Activated CD4-positive, alpha-beta T cell treated with anti-CD3 and anti-CD28 coated beads, Interleukin-2, Interleukin-4, amounts not matched to agents 100 ng/mL and 50 ng/mL, durations not matched to agents 16 hours and 8 hours (primary cell): ENCODE data around the gene DMXL1.
"Not testable (repeated sequence)": the region's sequence is repeated elsewhere in the genome, so short reads cannot be mapped to it uniquely, and the experiment has no call there.

Experiments used
- DNase-seq: peaks from one replicate; pipeline ENCODE4 v3.0.0-alpha.2; 2020; ENCODE audit warnings: low spot score

Gene DMXL1

GRCh38 chr5:119063579-119064379 lies 7.1 kb upstream of the DMXL1 start:
- peak; percentile 69 for DNase-seq

GRCh38 chr5:119067450-119067849 lies 3.4 kb upstream of the DMXL1 start:
- no peak for DNase-seq

GRCh38 chr5:119070578-119070827 lies 384 bp upstream of the DMXL1 start:
- no peak for DNase-seq

- no peak for DNase-seq
Measured at GRCh38 chr5:119071561-119071995, 691 bp downstream of the DMXL1 start.

GRCh38 chr5:119072496-119072895 lies 1.6 kb downstream of the DMXL1 start:
- no peak for DNase-seq

- DNase-seq, result not testable (repeated sequence)
Measured at GRCh38 chr5:119073746-119074337, 3.0 kb downstream of the DMXL1 start.

- DNase-seq, result peak; percentile 48
Measured at GRCh38 chr5:119074419-119074818, 3.5 kb downstream of the DMXL1 start.

GRCh38 chr5:119075269-119075668 lies 4.4 kb downstream of the DMXL1 start:
- not testable (repeated sequence) for DNase-seq

GRCh38 chr5:119076080-119076479 lies 5.2 kb downstream of the DMXL1 start:
- no peak for DNase-seq

- DNase-seq, result no peak
Measured at GRCh38 chr5:119077444-119077843, 6.6 kb downstream of the DMXL1 start.

- DNase-seq, result no peak
Measured at GRCh38 chr5:119078071-119078846, 7.4 kb downstream of the DMXL1 start.

GRCh38 chr5:119078861-119079260 lies 8.0 kb downstream of the DMXL1 start:
- no peak for DNase-seq

- peak; percentile 79 for DNase-seq
Measured at GRCh38 chr5:119079318-119079921, 8.5 kb downstream of the DMXL1 start.

GRCh38 chr5:119080936-119081335 lies 10.0 kb downstream of the DMXL1 start:
- DNase-seq, result no peak

- DNase-seq, result no peak
Measured at GRCh38 chr5:119082691-119083090, 11.8 kb downstream of the DMXL1 start.

GRCh38 chr5:119083679-119084078 lies 12.8 kb downstream of the DMXL1 start:
- no peak for DNase-seq

- DNase-seq, result no peak
Measured at GRCh38 chr5:119088438-119088837, 17.6 kb downstream of the DMXL1 start.

- DNase-seq, result no peak
Measured at GRCh38 chr5:119095611-119096010, 24.7 kb downstream of the DMXL1 start.

- DNase-seq, result no peak
Measured at GRCh38 chr5:119105971-119106370, 35.1 kb downstream of the DMXL1 start.

GRCh38 chr5:119112151-119112550 lies 41.3 kb downstream of the DMXL1 start:
- no peak for DNase-seq

- DNase-seq, result no peak
Measured at GRCh38 chr5:119117237-119117636, 46.4 kb downstream of the DMXL1 start.

- DNase-seq, result no peak
Measured at GRCh38 chr5:119118000-119118399, 47.1 kb downstream of the DMXL1 start.

- no peak for DNase-seq
Measured at GRCh38 chr5:119120893-119121292, 50.0 kb downstream of the DMXL1 start.
